GM19452 (cell line): ENCODE measurements around the gene GATAD2B.

Experiments
- ATAC-seq: cut with Tn5 transposase; IDR thresholded peaks from one replicate; pipeline ENCODE4 v1.9.1; 2021; ENCODE audit not compliant: unreplicated experiment

GATAD2B gene

DNA sequence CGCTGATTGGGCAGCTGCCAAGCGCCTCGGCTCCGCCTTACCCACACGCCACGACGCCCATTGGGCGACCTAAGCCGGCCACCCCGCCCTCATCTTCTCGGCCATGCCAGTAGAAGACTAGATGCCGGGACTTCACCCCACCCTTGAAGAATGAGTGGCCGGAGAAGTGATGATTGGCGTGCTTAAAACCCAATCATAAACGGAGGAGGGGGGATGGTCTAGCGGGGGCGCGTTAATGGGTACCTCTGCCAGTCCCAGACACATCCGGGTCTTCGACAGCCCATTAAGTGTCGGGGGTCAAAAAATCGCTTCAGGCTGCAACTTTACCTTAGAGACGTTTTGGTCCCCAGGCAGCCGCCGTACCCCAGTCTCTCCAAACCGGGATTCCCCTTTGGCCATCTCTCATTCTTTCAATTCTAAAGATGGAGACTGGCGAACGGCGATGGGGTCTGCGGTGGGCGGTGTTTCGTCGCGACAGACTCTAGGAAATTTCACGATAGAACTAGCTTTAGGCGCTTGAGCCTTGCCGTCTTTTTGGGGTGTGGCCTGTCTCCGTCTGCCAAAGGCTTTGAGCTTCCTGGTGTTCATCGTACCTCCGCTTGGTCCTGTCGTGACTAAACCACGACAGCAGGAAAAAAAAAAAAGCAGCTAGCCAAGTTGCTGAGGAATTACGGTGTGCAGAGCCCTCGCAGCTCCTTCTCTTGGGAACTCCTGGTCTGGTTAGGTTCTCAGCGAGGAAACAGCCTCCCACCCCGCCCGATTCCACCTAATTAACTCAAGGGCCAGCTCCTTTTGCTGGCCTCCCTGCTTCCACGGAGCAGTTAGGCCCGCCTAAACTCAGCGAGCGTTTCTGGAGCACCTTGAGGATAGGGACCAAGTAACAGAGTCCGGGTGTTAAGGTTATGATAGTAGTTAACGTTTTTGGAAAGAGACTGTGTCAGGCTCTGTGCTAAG lies at the start of gene GATAD2B:
Gene GATAD2B (minus strand): TSS at position 1 of the 954 bp plus-strand sequence. CDS start 94,625 bp downstream, outside the sequence.
- ATAC-seq = peak; percentile 91

DNA sequence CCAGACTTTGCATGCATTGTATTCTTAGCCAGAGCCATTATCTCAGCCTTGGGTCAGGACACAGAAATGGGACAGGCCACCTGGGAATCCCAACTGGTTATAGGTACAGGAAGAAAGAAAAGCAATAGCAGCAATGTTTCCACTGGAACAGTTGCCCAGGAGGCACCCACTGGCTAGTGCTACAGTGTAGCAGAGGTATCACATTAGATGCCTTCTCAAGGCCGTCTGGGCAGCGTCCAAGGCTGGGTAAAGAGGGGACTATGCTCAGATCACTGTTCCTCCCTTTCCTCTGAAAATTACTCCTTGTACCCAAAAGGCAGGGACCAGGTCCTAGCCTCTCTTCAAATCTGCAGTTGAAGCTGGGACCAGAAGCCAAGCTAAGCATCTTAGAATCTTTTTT lies 47.6 kb upstream of the GATAD2B start:
- no peak for ATAC-seq

DNA sequence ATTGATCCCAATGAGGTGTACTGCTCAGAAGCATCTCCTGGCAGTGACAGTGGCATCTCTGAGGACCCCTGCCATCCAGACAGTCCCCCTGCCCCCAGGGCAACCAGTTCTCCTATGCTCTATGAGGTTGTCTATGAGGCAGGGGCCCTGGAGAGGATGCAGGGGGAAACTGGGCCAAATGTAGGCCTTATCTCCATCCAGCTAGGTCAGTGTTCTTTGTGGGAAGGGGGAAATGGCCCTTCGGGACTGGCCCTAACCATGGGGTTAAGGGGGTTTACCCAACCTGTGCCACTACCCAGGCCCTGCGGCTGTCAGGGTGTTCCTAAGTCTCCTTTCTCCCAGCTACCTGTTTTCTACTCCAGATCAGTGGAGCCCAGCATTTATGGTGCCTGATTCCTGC lies 46.2 kb upstream of the GATAD2B start:
- no peak for ATAC-seq

DNA sequence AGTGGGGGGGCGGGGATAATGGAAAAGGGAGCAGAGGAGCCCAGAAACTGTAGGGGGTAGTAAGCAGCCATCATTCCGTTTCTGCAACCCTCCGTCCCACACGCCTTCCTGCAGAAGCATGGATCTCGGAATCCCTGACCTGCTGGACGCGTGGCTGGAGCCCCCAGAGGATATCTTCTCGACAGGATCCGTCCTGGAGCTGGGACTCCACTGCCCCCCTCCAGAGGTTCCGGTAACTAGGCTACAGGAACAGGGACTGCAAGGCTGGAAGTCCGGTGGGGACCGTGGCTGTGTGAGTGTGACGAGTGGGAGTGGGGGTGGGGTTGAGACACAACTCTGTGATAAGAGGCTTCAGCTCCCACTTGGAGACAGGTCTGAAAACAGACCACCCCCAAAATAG lies 45.6 kb upstream of the GATAD2B start:
- no peak for ATAC-seq

GRCh38 chr1:153968000-153968363 lies 45.2 kb upstream of the GATAD2B start:
- no peak for ATAC-seq

DNA sequence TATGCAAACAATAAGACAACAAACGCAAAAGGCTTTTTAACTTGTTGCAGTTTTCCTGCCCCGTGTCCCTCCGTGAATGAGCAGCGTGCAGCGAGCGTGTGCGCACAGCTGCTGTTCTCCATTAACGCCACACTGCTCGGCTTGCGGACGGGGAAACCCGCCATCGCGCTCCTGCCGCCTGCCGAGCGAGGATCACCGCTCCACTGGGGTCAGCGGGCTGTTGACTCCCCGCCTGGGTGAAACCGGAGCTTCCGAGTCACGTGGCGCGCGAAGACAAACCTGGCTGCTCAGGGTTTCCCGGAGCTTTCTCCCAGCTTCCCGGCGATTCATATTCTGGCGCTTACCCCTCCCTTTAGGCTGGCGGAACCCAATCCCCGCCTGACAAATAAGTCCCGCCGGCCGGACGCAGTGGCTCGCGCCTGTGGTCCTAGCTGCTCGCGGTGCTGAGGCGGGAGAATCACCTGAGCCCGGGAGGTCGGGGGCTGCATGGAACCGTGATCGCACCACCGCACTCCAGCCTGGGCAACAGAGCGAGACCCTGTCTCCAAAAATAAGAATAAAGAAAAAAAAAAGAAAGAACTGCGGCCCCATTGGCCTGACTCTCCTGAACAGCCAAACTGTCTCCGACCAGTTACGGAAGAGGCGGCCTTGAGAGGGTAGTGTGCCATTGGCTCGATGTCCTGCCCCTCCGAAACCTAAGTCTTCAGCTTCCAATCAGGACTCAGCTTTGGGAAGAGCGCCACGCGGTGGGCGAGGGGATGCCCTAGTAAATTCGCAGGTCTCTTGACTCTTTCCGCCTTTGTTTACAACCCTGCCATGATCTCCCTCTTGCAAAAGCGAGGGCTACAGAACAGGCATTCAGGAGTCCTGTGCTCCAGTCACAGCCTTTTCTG lies 44.6 kb upstream of the GATAD2B start, which contains the start of gene CREB3L4:
Gene CREB3L4 (plus strand): TSS at position 796 of the 893 bp plus-strand sequence. CDS start 624 bp downstream, outside the sequence.
- peak; percentile 68 for ATAC-seq

DNA sequence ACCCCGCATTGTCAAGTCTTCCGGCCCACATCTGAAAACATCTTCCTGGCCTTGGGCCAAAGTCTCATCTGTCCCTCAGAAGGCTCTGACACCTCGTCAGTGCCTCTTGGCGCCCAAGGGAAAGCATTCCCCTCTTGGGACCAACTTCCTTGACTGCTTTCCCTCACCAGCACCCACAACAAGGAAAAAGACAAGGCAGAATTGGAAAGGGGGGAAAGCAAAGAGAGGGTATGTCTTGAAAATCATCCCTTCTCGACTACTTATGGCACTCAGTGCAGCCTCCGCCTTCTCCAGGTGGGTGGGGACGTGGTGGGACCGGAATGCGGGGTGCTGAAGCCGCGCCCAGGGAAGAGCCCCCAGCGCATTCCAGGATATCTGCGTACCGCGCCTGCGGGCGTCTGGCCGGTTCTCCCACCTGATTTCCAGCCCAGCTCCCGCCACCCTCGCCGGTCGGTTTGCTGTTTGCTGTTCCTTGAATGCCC lies 41.1 kb upstream of the GATAD2B start:
- no peak for ATAC-seq

DNA sequence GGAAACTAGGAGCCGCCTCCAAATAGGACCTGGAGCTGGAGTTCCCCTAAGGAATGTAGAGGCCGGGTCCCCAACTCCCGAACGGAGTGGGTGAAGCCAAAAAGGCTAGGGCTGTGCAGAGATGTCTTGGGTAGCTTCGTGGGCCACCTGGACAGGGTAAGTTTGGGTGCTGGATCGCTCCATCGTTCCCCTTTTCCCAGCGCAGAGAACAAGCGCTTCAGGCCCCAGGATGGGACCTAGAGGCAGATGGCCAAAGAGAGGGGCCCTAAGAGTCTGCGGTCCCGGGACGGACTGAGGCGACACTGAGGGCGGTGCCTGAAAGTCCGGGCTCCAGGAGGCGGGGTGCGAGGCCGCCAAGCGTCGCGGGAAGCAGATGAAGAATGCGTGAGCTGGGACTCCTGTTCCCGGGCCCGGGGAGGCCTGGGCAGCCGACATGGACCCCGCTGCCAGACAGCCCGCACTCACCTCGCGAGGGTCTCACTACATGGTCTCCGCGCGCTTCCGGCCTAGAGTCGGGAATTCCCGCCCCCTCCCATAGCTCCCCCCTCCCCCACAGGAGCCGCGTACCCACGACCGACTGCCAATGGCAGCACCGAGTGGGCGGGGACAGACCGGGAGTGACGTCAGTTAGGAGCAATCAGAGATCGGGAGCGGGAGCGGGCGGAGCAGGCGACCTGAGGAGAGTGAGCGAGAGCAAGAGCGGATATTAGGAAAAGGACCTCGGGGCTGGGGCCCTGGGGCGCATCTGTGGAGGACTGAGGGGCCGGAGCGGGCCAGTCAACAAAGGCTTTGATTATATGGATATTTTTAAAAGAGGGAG lies 40.5 kb upstream of the GATAD2B start, which contains the start of gene SLC39A1:
Gene SLC39A1 (minus strand): TSS at position 508 of the 820 bp plus-strand sequence. CDS start 822 bp downstream, outside the sequence.
- peak; percentile 45 for ATAC-seq

DNA sequence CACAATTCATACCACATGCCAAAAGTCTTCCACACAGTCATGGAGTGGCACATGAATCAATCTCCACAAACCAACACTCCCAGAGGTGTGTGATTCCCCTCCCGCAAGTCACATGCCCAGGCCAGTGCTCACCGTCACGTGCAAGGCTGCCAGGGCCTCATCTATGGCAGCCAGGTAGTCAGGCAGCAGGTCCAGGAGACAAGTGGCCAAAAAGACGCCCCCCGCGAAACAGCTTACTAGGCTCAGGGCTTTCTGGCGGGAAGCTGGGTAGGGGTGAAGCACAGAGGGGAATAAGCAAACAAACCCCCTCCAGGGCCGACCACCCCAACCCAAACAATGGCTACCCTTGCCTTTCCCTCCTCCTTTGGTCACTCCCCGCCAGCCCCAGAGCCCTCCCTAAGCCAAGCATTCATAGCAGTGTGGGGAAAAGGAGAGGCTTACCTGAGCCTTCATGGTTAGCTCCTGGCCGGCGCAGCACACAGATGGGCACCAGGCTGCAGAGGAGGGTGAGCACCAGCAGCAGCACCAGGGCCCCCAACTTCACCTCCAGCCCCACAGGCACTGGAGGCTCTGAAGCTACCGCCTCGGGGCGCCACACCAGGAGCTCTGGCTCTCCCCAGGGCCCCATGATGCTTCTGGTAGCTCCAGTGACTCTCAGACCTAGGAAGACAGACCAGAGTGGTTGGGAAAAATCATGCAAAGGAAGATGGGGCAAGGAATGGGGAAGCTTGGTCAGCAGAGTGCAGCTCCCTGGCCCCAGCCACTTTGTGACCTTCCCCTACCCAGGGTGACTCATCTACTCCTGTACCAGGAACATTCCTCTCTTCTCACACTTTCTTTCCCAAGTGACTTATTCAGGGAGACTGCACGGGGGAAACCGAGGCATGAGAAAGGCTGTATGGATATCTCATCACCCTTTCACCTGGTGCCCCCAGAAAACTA lies 39.6 kb upstream of the GATAD2B start:
- no peak for ATAC-seq

- no peak for ATAC-seq
Observed at GRCh38 chr1:153961421-153961820, 38.6 kb upstream of the GATAD2B start.

- no peak for ATAC-seq
Observed at GRCh38 chr1:153960206-153960605, 37.4 kb upstream of the GATAD2B start.

GRCh38 chr1:153959454-153959853 lies 36.7 kb upstream of the GATAD2B start:
- ATAC-seq = no peak

GRCh38 chr1:153958961-153959260 lies 36.1 kb upstream of the GATAD2B start:
- ATAC-seq = no peak

DNA sequence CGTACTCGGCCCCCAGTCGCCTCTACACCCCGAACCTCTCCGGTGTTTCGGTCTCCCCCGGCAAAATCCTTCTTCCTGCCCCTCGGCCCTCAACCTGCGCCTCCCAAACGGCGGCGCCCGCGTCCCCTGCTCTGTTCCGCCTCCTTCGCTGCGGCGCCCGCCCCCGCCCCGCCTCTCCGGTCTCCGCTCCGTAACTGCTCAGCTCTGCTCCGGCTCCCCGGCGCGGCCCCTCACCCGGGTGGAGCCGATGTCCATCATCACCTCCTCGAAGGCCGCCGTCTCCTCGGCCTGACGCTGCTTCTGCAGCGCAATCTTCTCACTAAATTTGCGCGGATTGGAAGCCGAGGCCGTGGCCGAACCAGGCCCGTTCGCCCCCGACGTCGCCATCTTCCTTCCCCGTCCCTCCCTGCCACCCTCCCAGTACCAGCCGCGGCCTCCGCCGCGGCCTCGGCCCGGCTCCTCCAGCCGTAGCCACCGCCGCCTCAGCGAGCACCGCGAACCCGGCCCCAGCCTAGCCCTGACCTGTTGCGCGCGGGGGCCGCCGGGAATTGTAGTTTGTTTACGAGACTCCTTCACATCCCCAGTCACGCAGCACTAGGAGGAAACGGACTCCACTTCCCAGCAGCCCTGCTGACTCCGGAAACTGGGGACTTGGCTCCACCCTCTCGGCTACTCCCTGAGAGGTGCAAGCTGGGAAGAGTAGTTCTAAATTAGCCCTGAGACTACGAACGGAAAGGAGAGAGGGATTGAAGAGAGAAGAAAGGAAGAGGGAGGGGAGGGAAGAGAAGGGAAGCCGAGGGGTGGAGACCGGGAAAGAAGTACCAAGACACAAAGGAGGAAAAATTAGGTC lies 35.6 kb upstream of the GATAD2B start, which contains the start of gene CRTC2:
Gene CRTC2 (minus strand): TSS at position 502 of the 850 bp plus-strand sequence. CDS start 115 bp downstream, at position 387.
- peak; percentile 80 for ATAC-seq

GRCh38 chr1:153957744-153958110 lies 35.0 kb upstream of the GATAD2B start:
- ATAC-seq = peak; percentile 14

DNA sequence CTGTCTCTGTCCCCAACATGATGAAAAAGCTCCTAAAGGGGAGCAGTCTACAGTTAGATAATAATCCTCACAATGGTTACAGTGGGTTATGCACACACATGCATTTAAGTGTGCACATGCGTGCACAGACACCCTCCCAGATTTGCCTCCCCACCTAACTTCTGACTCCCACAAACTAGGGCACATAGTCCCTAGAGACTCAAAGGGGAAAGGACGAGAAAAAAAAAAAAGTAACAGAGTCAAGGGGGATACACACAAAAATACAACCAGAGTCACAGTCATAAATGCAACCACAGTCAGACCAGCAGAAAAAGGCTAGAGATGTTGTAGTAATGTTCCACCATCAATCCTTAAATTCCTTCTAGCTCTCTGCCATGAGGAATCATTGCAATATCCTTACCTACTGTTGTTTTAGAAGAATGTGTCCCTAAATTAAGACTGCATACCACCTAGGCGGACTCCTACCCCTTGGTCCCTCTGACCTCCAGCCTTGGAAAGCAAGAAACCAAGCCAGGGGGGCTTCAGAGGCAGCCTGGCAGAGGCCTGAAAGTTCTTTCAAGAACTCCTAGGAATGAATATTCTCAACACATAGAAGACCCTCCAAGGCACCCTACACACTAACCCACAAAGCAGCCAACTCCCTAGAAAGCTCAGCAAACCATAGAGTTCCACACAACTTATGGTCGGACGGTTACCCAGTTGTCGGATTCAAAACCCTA lies 34.4 kb upstream of the GATAD2B start:
- no peak for ATAC-seq

DNA sequence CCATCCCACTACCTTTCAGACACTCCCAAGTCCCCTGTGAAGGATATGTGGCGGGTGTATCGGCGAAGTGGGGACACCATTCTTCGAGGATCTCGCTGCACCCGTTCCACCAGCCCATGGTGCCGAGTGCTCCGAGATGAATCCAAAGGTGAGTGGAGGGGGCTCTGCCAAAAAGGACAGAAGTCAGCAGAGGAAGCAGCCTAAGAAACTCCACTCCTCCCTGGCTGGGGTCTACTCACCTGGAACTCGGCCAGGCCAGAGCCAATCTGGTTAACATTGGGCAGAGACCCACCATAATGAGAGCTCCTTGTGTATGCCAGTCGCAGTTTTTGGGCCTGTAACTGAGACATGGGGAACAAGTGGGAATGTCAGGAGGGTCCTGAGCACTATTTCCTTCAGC lies 32.1 kb upstream of the GATAD2B start:
- no peak for ATAC-seq

DNA sequence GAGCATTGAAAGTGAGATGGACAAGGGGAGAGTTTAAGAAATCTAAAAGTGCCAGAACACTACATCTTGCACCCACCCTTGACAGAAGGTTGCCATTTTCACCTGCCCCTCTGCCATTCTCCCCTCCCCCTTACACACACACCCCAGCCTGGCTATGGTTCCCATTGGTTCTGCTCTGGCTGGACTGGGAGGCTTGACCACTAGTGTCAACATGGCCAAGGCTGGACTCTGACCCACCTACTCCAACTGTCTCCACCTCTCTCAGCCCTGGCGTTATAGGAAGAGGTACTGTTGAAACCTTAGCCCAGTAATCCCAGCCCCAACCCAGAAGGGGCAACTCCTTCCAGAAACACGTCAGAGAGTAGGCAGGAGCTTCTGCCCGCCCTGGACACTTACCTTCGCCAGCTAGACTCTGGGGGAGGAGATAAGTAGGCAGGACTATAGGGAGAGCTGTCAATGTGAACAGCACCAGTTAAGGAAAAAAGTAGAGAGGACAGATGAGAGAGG lies 31.1 kb upstream of the GATAD2B start:
- ATAC-seq = no peak
